ENCODE results near the gene GNAZ.

DNA sequence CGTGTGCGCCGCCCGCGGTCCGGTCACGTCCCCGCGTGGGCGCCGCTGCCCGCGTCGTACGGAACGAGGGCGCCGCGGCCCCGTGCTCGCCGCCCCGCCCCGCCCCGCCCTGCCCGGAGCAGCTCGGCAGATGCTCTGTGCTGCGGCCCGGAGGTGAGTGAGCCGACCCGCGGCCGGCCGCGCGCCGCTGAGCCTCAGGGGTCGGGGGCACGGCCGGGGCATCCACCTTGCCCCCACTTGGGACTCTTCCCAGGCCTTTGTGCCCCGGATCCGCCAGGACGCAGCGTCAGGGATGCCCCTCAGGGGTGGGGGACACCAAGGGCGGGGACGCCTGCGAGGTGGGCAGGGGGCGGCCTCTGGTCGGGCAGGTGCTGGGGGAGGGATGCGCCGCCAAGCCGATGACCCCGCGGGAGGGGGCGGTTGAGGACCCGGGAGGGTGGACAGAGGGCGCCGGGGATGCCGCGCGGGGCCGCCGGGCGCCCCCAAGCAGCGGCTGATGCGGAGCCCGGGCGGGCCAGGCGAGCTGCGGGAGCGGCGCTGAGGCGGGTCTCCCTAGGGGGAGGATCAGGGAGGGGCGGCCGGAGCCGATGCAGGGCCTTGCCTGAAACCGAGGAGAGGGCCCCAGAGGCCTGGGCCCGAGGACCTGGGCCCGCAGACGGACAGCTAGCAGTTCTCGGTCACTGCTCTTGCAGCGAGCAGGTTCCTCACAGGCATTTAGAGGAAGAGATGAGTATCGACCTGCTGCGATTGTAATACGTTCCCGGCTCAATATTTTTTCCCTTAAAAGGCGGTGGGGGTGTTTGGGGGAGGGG lies at the start of gene GNAZ:
- no peak for TF ChIP-seq POLR2AphosphoS5 (IDR thresholded peaks at IDR 0.05; ENCODE audit: borderline replicate concordance, low read depth, low read length)
- no peak for TF ChIP-seq EZH2 (IDR thresholded peaks at IDR 0.05)
